H1 (cell line): ENCODE measurements around the gene RNF208. TPM values are rescaled to one million over a fixed set of nuclear protein-coding genes. Genes with fewer than 3 reads are reported as not detected.

Experiments used
- BACH1 ChIP-seq: IDR thresholded peaks from 2 replicates; pipeline ENCODE4 v1.6.1; 2012; ENCODE audit warnings: low read length, improper control_type of control experiment
- CHD2 ChIP-seq: IDR thresholded peaks from 2 replicates; pipeline ENCODE4 v1.6.1; 2012; ENCODE audit warnings: low read length, improper control_type of control experiment
- EGR1 ChIP-seq: IDR thresholded peaks from 2 replicates; pipeline ENCODE4 v1.6.1; 2011; ENCODE audit warnings: low read depth, low read length, borderline replicate concordance
- EZH2 ChIP-seq: fragments of 200-600 bp; sonication (generic); IDR thresholded peaks from 2 replicates; pipeline ENCODE4 v1.7.1; 2012; ENCODE audit warnings: low read depth, mild to moderate bottlenecking, moderate library complexity, low read length, inconsistent platforms; ENCODE audit not compliant: severe bottlenecking
- GABPA ChIP-seq: IDR thresholded peaks from 2 replicates; pipeline ENCODE4 v1.6.1; 2011; ENCODE audit warnings: mild to moderate bottlenecking, low read length, moderate library complexity, borderline replicate concordance; ENCODE audit not compliant: insufficient read depth
- HDAC2 ChIP-seq, 2 experiments: fragments of 300-600 bp in 1 of 2; sonication (generic) in 1 of 2; IDR thresholded peaks; 2 replicates each; pipeline ENCODE4 v1.6.1; 2011 to 2012; ENCODE audit warnings: low read depth in 2 of 2, low read length in 2 of 2, mild to moderate bottlenecking in 2 of 2, moderate library complexity in 2 of 2, borderline replicate concordance in 1 of 2, inconsistent platforms in 1 of 2
- KDM5A ChIP-seq: fragments of 200-600 bp; IDR thresholded peaks from 2 replicates; pipeline ENCODE4 v1.7.1; 2012; ENCODE audit warnings: mild to moderate bottlenecking, low read length, inconsistent platforms, mixed read lengths
- NRF1 ChIP-seq: IDR thresholded peaks from 2 replicates; pipeline ENCODE4 v1.6.1; 2011; ENCODE audit warnings: mild to moderate bottlenecking, low read depth, low read length, improper control_type of control experiment
- PHF8 ChIP-seq: fragments of 200-600 bp; sonication (generic); conservative IDR thresholded peaks from 2 replicates; pipeline ENCODE4 v1.7.1; 2012; ENCODE audit warnings: low read depth, mild to moderate bottlenecking, inconsistent platforms, low read length, moderate library complexity
- RXRA ChIP-seq: IDR thresholded peaks from 2 replicates; pipeline ENCODE4 v1.6.1; 2011; ENCODE audit warnings: low read depth, mild to moderate bottlenecking, low read length, moderate library complexity; ENCODE audit not compliant: insufficient read depth
- SIN3A ChIP-seq, 2 experiments: IDR thresholded peaks in 1 of 2; conservative IDR thresholded peaks in 1 of 2; 2 replicates each; pipeline ENCODE4 v1.6.1; 2011 to 2012; ENCODE audit warnings: low read length in 2 of 2, improper control_type of control experiment in 1 of 2, low read depth in 1 of 2, mild to moderate bottlenecking in 1 of 2
- SP2 ChIP-seq: IDR thresholded peaks from 2 replicates; pipeline ENCODE4 v1.6.1; 2012; ENCODE audit warnings: mild to moderate bottlenecking, low read length, inconsistent platforms
- TAF1 ChIP-seq: IDR thresholded peaks from 2 replicates; pipeline ENCODE4 v1.6.1; 2011; ENCODE audit warnings: mild to moderate bottlenecking, low read depth, low read length
- YY1 ChIP-seq: IDR thresholded peaks from 2 replicates; pipeline ENCODE4 v1.6.1; 2011; ENCODE audit warnings: low read depth, mild to moderate bottlenecking, low read length
- polyA plus RNA-seq, 7 experiments: library from polyadenylated mRNA; depleted of rRNA in 3 of 7; stranded (reverse) in 5 of 7; unstranded in 2 of 7; fragments of >200 nt in 5 of 7; fragments of 200-250 nt in 2 of 7; gene quantifications; 1 replicate in 5 of 7; 2 replicates in 1 of 7; 4 replicates in 1 of 7; pipeline versions ENCODE4 v1.2.1 to v1.2.3, GENCODE V29; 2011 to 2013; ENCODE audit warnings: missing spikeins in 2 of 7, mixed read lengths in 2 of 7
- total RNA-seq: library from RNA; stranded (reverse); fragmentation: NEBNext Ultra II Directional; extraction: Animal tissue kit (Norgen Biotek cat#: 25700); gene quantifications from 2 replicates; pipeline ENCODE4 v1.2.1, GENCODE V29; 2021
- TF ChIP-seq, protein P1 (sequence below): IDR thresholded peaks from 2 replicates; pipeline ENCODE4 v1.6.1; 2012; ENCODE audit warnings: low read length, inconsistent platforms

The RNF208 gene
- total and polyA plus RNA-seq, 2 of the 8 experiments (the other 6 are each of a cell fraction or from before 2014, with no cell fraction given): 2.7 to 7.7 TPM

DNA sequence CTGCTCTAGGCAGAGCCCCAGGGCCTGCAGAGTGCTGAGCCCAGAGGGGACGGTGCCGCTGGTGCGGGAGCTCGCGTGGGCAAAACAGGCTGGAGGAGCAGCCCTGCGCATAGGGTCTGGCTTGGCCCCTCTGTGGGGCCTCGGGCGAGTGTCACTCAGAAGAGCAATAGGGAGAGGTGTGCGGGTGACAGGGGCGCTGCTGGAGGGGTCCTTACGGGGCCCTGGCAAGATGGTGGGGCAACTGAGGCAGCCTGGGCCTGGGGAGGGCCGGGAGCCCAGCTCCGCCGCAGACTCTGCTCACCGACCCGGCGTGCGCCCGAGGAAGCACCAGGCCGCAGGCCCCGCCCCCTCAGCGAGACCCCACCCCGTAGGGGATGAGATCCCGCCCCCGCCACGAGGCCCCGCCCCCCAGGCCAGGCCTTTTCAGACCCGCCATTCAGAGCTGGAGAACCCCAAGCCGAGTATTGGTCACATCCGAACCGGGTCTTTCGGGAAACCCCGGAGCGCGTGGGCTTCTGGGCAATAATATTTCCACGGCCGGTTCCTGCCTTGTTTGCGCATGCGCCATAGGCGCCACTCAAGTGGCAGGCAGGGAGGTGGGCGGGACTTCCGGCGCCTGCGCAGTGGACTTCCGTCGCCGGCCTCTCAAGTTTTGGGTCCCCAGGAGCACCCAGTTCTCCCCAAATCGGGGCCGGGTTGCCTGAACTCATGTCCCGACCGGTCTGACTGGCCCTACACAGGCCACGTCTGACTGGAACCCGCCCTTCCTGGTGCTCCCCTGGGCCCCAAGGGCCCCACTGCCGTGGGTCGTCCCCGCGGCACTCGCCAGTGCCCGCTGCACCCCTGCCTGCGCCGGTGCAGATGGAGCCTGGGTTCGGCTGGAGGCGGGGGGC, 1.3 kb upstream of the RNF208 start (continued):
- TF ChIP-seq HDAC2 (IDR thresholded peaks at IDR 0.05; ENCODE audit: borderline replicate concordance in 1 of 2, low read depth in 2 of 2, low read length in 2 of 2) (peak in 1 of 2 experiments; percentile 84; a peak in 1 of 4 replicates), RXRA (no peak), SIN3A (conservative IDR thresholded peaks at IDR 0.05 in 1 of 2, IDR thresholded peaks at IDR 0.05 in 1 of 2; ENCODE audit: low read depth in 1 of 2, low read length in 2 of 2) (peak in 1 of 2 experiments; percentile 62; a peak in 2 of 4 replicates), EGR1 (peak; percentile 50), KDM5A (peak; percentile 30; the same call in 1 of the 2 replicates), CHD2 (0 out of 2 replicates have a peak, but pooled peaks have one; percentile 13), BACH1 (peak; percentile 73), GABPA (peak; percentile 96), TAF1 (peak; percentile 55), SP2 (peak; percentile 44), PHF8 (peak; percentile 44; the same call in 1 of the 2 replicates), EZH2 (peak; percentile 55), YY1 (peak; percentile 54; the same call in 1 of the 2 replicates), NRF1 (peak; percentile 69)
- TF ChIP-seq, protein P1, sequence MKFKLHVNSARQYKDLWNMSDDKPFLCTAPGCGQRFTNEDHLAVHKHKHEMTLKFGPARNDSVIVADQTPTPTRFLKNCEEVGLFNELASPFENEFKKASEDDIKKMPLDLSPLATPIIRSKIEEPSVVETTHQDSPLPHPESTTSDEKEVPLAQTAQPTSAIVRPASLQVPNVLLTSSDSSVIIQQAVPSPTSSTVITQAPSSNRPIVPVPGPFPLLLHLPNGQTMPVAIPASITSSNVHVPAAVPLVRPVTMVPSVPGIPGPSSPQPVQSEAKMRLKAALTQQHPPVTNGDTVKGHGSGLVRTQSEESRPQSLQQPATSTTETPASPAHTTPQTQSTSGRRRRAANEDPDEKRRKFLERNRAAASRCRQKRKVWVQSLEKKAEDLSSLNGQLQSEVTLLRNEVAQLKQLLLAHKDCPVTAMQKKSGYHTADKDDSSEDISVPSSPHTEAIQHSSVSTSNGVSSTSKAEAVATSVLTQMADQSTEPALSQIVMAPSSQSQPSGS: 0 out of 2 replicates have a peak, but pooled peaks have one; percentile 31
